ENCODE results near the gene UGT1A10.

Gene UGT1A10

DNA sequence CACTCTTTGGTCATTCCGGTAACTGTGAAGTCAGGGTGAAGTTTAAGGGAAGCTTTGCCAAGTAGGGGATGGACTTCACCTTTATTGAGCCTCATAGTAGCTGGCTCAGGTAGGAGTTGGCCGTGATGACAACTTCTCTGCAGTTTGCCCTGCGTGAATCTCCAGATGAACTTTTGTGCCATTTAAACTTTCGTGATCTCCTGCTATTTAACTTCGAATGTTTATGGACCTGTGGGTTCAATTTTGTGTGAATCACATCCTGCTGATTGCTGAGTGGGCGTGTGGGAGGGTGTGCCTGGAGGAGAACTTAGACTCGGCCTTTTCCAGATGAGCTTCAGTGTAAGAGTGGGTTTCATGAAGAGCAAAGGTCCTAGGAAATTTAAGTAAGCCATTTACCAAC is 128.0 kb downstream of the UGT1A10 start:
- no peak for TF ChIP-seq CTCF (IDR thresholded peaks at IDR 0.05; ENCODE audit: insufficient read depth, low read depth, low read length, missing control alignments)
- no peak for DNase-seq (ENCODE audit: low read depth)
- no peak overlapping the region for H3K4me3 ChIP-seq (ENCODE audit: low read depth, low read length)

GRCh38 chr2:233764761-233765160 is 128.5 kb downstream of the UGT1A10 start:
- no peak for DNase-seq (ENCODE audit: low read depth)
- no peak overlapping the region for H3K4me3 ChIP-seq (ENCODE audit: low read depth, low read length)
- TF ChIP-seq CTCF (IDR thresholded peaks at IDR 0.05; ENCODE audit: insufficient read depth, low read depth, low read length, missing control alignments) = no peak

- no peak for DNase-seq (ENCODE audit: low read depth)
- TF ChIP-seq CTCF (IDR thresholded peaks at IDR 0.05; ENCODE audit: insufficient read depth, low read depth, low read length, missing control alignments) = no peak
- no peak overlapping the region for H3K4me3 ChIP-seq (ENCODE audit: low read depth, low read length)
Observed at GRCh38 chr2:233766416-233766815, 130.2 kb downstream of the UGT1A10 start.

DNA sequence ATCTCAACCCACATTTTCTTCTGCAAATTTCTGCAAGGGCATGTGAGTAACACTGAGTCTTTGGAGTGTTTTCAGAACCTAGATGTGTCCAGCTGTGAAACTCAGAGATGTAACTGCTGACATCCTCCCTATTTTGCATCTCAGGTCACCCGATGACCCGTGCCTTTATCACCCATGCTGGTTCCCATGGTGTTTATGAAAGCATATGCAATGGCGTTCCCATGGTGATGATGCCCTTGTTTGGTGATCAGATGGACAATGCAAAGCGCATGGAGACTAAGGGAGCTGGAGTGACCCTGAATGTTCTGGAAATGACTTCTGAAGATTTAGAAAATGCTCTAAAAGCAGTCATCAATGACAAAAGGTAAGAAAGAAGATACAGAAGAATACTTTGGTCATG is 131.8 kb downstream of the UGT1A10 start:
- DNase-seq (ENCODE audit: low read depth) = no peak
- TF ChIP-seq CTCF (IDR thresholded peaks at IDR 0.05; ENCODE audit: insufficient read depth, low read depth, low read length, missing control alignments) = no peak
- H3K4me3 ChIP-seq (ENCODE audit: low read depth, low read length) = no peak overlapping the region

DNA sequence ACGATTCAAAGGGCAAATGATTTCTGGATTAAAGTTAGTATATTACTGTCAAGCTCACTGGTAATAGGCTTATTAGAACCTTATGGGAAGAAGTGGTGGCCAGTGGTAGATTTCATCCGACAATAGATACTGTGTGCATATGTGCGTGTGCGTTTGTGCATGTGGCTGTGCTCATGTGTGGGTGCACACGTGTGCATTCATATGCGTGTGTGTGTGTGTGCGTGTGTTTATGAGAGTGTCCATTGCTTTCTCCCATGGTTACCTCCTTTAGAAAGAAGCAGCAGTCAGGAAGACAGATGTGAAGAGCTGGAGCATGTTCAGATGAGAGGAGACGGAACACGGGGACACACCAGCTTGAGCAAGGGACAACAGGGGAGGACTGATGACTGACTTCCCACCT is 133.0 kb downstream of the UGT1A10 start:
- TF ChIP-seq CTCF (IDR thresholded peaks at IDR 0.05; ENCODE audit: insufficient read depth, low read depth, low read length, missing control alignments) = no peak
- no peak for DNase-seq (ENCODE audit: low read depth)

DNA sequence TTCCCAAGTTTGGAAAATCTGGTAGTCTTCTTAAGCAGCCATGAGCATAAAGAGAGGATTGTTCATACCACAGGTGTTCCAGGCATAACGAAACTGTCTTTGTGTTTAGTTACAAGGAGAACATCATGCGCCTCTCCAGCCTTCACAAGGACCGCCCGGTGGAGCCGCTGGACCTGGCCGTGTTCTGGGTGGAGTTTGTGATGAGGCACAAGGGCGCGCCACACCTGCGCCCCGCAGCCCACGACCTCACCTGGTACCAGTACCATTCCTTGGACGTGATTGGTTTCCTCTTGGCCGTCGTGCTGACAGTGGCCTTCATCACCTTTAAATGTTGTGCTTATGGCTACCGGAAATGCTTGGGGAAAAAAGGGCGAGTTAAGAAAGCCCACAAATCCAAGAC is 135.9 kb downstream of the UGT1A10 start:
- H3K4me3 ChIP-seq (ENCODE audit: low read depth, low read length) = no peak overlapping the region
- no peak for DNase-seq (ENCODE audit: low read depth)
- no peak for TF ChIP-seq CTCF (IDR thresholded peaks at IDR 0.05; ENCODE audit: insufficient read depth, low read depth, low read length, missing control alignments)

More for the DNA sequence above, 133.0 kb downstream of the UGT1A10 start:
- H3K4me3 ChIP-seq (ENCODE audit: low read depth, low read length) = no peak overlapping the region

- TF ChIP-seq CTCF (IDR thresholded peaks at IDR 0.05; ENCODE audit: insufficient read depth, low read depth, low read length, missing control alignments) = no peak
- H3K4me3 ChIP-seq (ENCODE audit: low read depth, low read length) = no peak overlapping the region
- DNase-seq (ENCODE audit: low read depth) = no peak
Observed at GRCh38 chr2:233772583-233772982, 136.3 kb downstream of the UGT1A10 start.

Data from GM12865 (cell line).